ENCODE measurements around the gene ADCY6. TPM values are rescaled to one million over a fixed set of nuclear protein-coding genes. Genes with fewer than 3 reads are reported as not detected.

ADCY6 gene
- total and polyA plus RNA-seq, 4 donors: 4.3 to 30.5 (median 10.5) TPM

DNA sequence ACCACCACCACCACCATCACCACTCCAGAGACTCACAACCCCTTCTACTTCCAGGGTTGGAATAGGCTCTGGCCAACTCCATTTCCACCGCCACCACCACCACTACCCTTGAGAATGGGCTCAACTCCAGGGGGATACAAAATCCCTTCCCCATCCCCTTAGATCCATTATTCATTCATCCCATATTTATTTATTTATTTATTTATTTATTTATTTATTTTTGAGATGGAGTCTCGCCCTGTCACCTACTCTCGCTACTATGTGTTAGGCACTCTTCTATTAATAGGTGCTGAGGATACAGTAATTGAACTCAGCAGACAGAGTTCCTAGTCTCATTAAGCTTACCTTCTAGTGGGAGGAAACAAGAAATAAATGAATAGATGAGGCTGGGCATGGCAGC, 4.8 kb upstream of the ADCY6 start:
- H3K27me3 ChIP-seq (ENCODE audit: control insufficient read depth in 4 of 4, insufficient read depth in 4 of 4, low read length in 3 of 4): no peaks in the 10 kb centered on the region
- no peak overlapping the region for H3K27ac ChIP-seq (ENCODE audit: low read depth in 1 of 2, low read length in 2 of 2)
- 96% methylated on average over 3 of the region's 3 CpGs for WGBS
- peaks cover 2 to 18% (median 5%) of the 10 kb centered on the region in 4 donors for H3K4me1 ChIP-seq (ENCODE audit: control insufficient read depth in 4 of 4, insufficient read depth in 4 of 4, low read length in 3 of 4)
- TF ChIP-seq, protein P1, sequence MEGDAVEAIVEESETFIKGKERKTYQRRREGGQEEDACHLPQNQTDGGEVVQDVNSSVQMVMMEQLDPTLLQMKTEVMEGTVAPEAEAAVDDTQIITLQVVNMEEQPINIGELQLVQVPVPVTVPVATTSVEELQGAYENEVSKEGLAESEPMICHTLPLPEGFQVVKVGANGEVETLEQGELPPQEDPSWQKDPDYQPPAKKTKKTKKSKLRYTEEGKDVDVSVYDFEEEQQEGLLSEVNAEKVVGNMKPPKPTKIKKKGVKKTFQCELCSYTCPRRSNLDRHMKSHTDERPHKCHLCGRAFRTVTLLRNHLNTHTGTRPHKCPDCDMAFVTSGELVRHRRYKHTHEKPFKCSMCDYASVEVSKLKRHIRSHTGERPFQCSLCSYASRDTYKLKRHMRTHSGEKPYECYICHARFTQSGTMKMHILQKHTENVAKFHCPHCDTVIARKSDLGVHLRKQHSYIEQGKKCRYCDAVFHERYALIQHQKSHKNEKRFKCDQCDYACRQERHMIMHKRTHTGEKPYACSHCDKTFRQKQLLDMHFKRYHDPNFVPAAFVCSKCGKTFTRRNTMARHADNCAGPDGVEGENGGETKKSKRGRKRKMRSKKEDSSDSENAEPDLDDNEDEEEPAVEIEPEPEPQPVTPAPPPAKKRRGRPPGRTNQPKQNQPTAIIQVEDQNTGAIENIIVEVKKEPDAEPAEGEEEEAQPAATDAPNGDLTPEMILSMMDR (IDR thresholded peaks at IDR 0.05; ENCODE audit: low read depth, low read length, missing input control): no peak
- TF ChIP-seq, protein P2, sequence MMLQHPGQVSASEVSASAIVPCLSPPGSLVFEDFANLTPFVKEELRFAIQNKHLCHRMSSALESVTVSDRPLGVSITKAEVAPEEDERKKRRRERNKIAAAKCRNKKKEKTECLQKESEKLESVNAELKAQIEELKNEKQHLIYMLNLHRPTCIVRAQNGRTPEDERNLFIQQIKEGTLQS (IDR thresholded peaks at IDR 0.05): no peak
- no peak for TF ChIP-seq EGR1 (IDR thresholded peaks at IDR 0.05; ENCODE audit: low read depth in 2 of 2)
- no peak for TF ChIP-seq GABPA (IDR thresholded peaks at IDR 0.05 in 1 of 2, conservative IDR thresholded peaks at IDR 0.05 in 1 of 2)
- TF ChIP-seq RAD21 (IDR thresholded peaks at IDR 0.05): no peak
- no peak for TF ChIP-seq JUND (IDR thresholded peaks at IDR 0.05)
- no peak for TF ChIP-seq FOXA1 (IDR thresholded peaks at IDR 0.05)
- no peak for TF ChIP-seq NR2F2 (IDR thresholded peaks at IDR 0.05)
- DNase-seq (ENCODE audit: low spot score): no peak
- no peaks in the 10 kb centered on the region for H3K9me3 ChIP-seq (ENCODE audit: control insufficient read depth in 4 of 4, low read length in 3 of 4)
- H3K9ac ChIP-seq (ENCODE audit: low read depth in 1 of 2, low read length in 2 of 2): no peak overlapping the region
- H3K36me3 ChIP-seq (ENCODE audit: control insufficient read depth in 4 of 4, insufficient read depth in 3 of 4, low read depth in 1 of 4, low read length in 3 of 4): no peaks in the 10 kb centered on the region
- no peak overlapping the region for H3K4me3 ChIP-seq (ENCODE audit: low read depth in 1 of 3, low read length in 3 of 3)

DNA sequence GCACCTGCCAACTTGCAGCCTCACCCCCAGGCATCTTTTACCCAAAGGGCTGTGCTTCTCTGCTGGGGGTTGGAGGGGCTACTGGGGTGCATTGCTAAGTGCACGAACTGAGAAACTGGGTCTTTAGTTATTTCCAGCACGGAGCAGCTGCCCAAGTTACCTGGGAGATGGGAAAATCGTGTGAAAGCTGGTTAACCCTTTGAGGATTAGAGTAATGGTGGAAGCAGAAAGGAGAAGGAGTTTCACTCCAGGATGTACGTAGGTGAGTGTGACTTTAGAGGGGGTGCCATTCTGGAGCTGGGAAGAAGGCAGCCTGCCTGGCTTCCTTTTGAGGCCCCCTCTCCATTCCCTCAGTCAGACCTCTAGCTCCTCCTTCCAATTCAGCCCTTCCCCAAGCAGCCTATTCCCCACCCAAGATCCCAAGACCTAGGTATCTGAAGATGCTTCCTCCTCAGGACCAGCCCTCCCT, 1.0 kb upstream of the ADCY6 start:
- WGBS: 8% methylated on average over 4 of the region's 4 CpGs
- H3K27ac ChIP-seq (ENCODE audit: low read depth in 1 of 2, low read length in 2 of 2): peak overlapping the region in 1 of 2 donors; percentile 87
- no peaks in the 10 kb centered on the region for H3K36me3 ChIP-seq (ENCODE audit: control insufficient read depth in 4 of 4, insufficient read depth in 3 of 4, low read depth in 1 of 4, low read length in 3 of 4)
- H3K9me3 ChIP-seq (ENCODE audit: control insufficient read depth in 4 of 4, low read length in 3 of 4): no peaks in the 10 kb centered on the region
- no peaks in the 10 kb centered on the region for H3K27me3 ChIP-seq (ENCODE audit: control insufficient read depth in 4 of 4, insufficient read depth in 4 of 4, low read length in 3 of 4)
- no peak for DNase-seq (ENCODE audit: low spot score)
- no peak overlapping the region for H3K9ac ChIP-seq (ENCODE audit: low read depth in 1 of 2, low read length in 2 of 2)
- H3K4me3 ChIP-seq (ENCODE audit: low read depth in 1 of 3, low read length in 3 of 3): peak overlapping the region in 2 of 3 donors; percentile 42 to 97
- TF ChIP-seq EGR1 (IDR thresholded peaks at IDR 0.05; ENCODE audit: low read depth in 2 of 2): no peak
- no peak for TF ChIP-seq HNF4G (IDR thresholded peaks at IDR 0.05)
- TF ChIP-seq NR2F2 (IDR thresholded peaks at IDR 0.05): no peak
- TF ChIP-seq, protein P1 (IDR thresholded peaks at IDR 0.05; ENCODE audit: low read depth, low read length, missing input control): no peak
- TF ChIP-seq, protein P3, sequence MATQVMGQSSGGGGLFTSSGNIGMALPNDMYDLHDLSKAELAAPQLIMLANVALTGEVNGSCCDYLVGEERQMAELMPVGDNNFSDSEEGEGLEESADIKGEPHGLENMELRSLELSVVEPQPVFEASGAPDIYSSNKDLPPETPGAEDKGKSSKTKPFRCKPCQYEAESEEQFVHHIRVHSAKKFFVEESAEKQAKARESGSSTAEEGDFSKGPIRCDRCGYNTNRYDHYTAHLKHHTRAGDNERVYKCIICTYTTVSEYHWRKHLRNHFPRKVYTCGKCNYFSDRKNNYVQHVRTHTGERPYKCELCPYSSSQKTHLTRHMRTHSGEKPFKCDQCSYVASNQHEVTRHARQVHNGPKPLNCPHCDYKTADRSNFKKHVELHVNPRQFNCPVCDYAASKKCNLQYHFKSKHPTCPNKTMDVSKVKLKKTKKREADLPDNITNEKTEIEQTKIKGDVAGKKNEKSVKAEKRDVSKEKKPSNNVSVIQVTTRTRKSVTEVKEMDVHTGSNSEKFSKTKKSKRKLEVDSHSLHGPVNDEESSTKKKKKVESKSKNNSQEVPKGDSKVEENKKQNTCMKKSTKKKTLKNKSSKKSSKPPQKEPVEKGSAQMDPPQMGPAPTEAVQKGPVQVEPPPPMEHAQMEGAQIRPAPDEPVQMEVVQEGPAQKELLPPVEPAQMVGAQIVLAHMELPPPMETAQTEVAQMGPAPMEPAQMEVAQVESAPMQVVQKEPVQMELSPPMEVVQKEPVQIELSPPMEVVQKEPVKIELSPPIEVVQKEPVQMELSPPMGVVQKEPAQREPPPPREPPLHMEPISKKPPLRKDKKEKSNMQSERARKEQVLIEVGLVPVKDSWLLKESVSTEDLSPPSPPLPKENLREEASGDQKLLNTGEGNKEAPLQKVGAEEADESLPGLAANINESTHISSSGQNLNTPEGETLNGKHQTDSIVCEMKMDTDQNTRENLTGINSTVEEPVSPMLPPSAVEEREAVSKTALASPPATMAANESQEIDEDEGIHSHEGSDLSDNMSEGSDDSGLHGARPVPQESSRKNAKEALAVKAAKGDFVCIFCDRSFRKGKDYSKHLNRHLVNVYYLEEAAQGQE (IDR thresholded peaks at IDR 0.05): no peak
- no peak for TF ChIP-seq SP1 (IDR thresholded peaks at IDR 0.05)
- no peak for TF ChIP-seq FOXA1 (IDR thresholded peaks at IDR 0.05)
- TF ChIP-seq FOXA2 (IDR thresholded peaks at IDR 0.05): no peak
- TF ChIP-seq HNF4A (conservative IDR thresholded peaks at IDR 0.05): no peak
- no peak for TF ChIP-seq RXRA (IDR thresholded peaks at IDR 0.05)
- TF ChIP-seq, protein P2 (IDR thresholded peaks at IDR 0.05): no peak
- TF ChIP-seq TAF1 (conservative IDR thresholded peaks at IDR 0.05): no peak
- TF ChIP-seq, protein P4, sequence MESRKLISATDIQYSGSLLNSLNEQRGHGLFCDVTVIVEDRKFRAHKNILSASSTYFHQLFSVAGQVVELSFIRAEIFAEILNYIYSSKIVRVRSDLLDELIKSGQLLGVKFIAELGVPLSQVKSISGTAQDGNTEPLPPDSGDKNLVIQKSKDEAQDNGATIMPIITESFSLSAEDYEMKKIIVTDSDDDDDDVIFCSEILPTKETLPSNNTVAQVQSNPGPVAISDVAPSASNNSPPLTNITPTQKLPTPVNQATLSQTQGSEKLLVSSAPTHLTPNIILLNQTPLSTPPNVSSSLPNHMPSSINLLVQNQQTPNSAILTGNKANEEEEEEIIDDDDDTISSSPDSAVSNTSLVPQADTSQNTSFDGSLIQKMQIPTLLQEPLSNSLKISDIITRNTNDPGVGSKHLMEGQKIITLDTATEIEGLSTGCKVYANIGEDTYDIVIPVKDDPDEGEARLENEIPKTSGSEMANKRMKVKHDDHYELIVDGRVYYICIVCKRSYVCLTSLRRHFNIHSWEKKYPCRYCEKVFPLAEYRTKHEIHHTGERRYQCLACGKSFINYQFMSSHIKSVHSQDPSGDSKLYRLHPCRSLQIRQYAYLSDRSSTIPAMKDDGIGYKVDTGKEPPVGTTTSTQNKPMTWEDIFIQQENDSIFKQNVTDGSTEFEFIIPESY (IDR thresholded peaks at IDR 0.05): no peak
- peaks cover 1 to 22% (median 15%) of the 10 kb centered on the region in 4 donors for H3K4me1 ChIP-seq (ENCODE audit: control insufficient read depth in 4 of 4, insufficient read depth in 4 of 4, low read length in 3 of 4)

Data from liver (tissue), 9 donors.